GM21528 (cell line): ENCODE results near the gene EIF2S3B.

ENCODE experiments used
- ATAC-seq: cut with Tn5 transposase; IDR thresholded peaks from one replicate; pipeline ENCODE4 v1.9.1; 2021; ENCODE audit warnings: mild to moderate bottlenecking, moderate library complexity; ENCODE audit not compliant: unreplicated experiment, low FRiP score

Gene EIF2S3B

GRCh38 chr12:10553148-10553547 lies 47.5 kb downstream of the EIF2S3B start:
- ATAC-seq, result no peak

GRCh38 chr12:10554228-10554755 lies 48.6 kb downstream of the EIF2S3B start:
- no peak for ATAC-seq

GRCh38 chr12:10554756-10555481 lies 49.2 kb downstream of the EIF2S3B start:
- ATAC-seq, result no peak

GRCh38 chr12:10557329-10557728 lies 51.6 kb downstream of the EIF2S3B start:
- peak; percentile 16 for ATAC-seq

GRCh38 chr12:10557766-10558165 lies 52.1 kb downstream of the EIF2S3B start:
- ATAC-seq, result peak; percentile 47
